GM12872 (cell line): ENCODE measurements around the gene ELL.

ENCODE experiments used
- CTCF ChIP-seq: IDR thresholded peaks from 3 replicates; pipeline ENCODE4 v1.5.1; 2011; ENCODE audit warnings: low read depth, mild to moderate bottlenecking, low read length, moderate library complexity; ENCODE audit not compliant: insufficient read depth

ELL gene

GRCh38 chr19:18416778-18417249, 105.1 kb downstream of the ELL start:
- no peak for TF ChIP-seq CTCF

DNA sequence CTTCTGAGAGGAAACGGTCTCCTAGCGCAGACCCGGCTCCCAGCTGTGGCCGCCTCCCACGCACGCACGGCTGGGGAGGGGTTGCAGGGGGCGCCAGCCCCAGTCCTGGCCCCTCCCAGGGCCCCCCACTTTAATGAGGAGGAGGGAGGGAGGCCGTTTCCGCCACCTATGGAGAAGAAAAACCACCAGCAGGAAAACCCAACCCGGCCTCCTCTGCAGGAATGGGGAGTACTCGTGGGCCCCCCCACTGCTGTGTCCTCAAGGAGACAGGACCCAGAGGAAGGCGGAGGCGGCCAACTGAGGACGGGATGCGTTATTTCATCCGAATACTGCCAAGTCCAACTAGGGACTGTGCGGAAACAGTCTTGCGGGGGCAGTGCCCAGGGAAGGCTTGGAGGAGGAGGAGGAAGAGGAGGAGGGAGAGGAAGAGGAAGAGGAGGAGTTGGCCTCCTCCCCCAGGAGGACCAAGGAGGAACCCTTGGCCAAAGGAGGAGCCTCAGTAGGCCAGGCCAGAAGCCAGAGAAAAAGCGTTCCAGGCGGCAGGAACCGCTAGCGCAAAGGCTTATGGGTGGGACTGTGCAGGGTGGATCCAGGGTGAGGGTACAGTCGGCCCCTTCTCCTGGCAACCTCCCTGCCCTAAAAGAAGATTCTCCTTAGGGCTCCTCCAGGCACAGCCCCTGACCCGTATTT, 106.5 kb downstream of the ELL start:
- TF ChIP-seq CTCF = no peak

DNA sequence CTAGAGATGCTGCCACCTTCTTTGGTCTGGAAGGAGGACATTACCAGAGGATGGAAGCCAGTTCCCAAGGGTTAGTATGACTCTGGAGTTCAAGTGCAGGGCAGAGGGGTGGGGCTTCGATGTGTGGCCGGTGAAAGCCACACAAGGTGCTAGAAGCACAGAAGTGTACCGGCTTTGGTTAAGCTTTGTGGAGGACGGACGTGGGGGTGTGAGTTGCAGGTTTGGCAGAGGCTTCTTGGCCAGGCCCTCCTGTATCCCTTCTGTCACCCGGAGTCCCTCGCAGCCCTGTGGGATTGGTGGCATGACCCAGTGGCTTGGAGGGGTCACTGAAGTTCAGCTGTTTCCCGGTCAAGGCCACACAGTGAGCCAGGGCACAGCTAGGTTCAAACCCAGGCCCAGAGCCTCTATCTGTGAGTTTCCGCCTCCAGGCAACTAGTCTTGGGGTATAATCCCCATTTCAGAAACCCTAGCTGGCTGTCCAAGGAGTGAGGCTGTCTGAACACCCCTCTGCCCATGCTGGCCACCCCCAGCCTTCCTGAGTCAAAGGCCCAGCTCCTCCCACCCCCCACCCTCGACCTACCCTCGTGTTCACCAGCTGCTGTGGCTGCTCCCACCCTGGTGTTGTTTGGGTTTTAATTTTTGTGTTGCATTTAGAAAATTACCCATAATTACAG, 107.2 kb downstream of the ELL start:
- no peak for TF ChIP-seq CTCF

- TF ChIP-seq CTCF = no peak
These were observed 109.1 kb downstream of the ELL start for GRCh38 chr19:18412610-18413239.

DNA sequence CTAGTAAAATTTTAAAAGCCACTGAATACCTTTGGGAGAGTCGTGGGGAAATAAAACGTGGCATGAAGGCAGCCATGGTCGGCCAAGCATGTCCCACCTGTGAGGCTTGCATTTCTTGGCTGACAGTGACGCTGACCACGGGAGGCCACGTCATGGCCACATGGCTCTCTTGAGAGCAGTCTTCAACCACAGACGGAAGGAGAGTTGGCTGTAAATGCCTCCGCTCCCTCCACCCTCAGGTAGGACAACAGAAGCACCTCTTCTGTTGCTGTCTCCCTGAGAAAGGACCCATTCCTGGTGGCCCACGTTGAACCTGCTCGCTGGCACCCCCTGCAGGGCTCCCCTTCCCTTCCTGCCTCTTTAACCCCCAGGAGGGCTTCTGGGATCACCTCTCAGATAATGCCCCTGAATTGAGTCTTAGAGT, 113.8 kb downstream of the ELL start:
- peak; percentile 79 for TF ChIP-seq CTCF

- no peak for TF ChIP-seq CTCF
These were observed 115.1 kb downstream of the ELL start for GRCh38 chr19:18406749-18407148.

DNA sequence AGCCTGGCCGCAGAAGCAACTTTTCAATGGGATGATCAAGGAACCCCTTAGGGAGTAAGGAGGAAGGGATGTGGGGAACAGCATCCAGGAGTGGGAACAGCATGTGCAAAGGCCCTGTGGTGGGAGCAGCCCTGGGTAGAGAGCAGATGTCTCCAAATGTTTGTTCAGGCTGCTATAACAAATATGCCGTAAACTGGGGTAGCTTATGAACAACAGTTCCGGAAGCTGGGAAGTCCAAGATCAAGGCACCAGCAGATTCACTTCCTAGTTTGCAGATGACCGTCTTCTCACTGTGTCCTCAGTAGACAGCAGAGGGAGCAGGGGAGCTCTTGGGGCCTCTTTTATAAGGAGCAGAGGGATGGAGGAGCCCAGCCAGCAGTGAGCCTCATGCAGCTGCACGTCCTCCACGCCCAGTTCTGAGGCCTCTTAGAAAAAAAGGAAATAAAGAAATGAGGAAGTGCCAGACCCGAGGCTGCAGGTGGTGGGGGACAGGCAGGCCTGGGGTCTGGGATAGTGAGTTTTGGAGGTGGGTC, 120.2 kb downstream of the ELL start:
- peak; percentile 66 for TF ChIP-seq CTCF
